Urothelium cell line (cell line): ENCODE measurements around the gene BAZ2A.
A peak's percentile ranks its signal among the peaks of the same experiment; 100 is the strongest.
"Not testable (repeated sequence)": the region's sequence is repeated elsewhere in the genome, so short reads cannot be mapped to it uniquely, and the experiment has no call there.

ENCODE experiments used
- DNase-seq: peaks from one replicate; pipeline ENCODE4 v3.0.0; 2011; ENCODE audit warnings: low spot score, mixed read lengths
- FAIRE-seq: peaks from 2 replicates; lab custom pipeline; 2011; peaks lifted over from hg19 to GRCh38; lab: Jason Lieb, UNC

Gene BAZ2A

GRCh38 chr12:56599797-56600196 lies 30.3 kb downstream of the BAZ2A start:
- no peak for DNase-seq
- no peak for FAIRE-seq

GRCh38 chr12:56599041-56599440 lies 31.1 kb downstream of the BAZ2A start:
- no peak for FAIRE-seq

GRCh38 chr12:56596815-56597214 lies 33.3 kb downstream of the BAZ2A start:
- DNase-seq (no peak), FAIRE-seq (no peak)

More at GRCh38 chr12:56599041-56599440, 31.1 kb downstream of the BAZ2A start:
- DNase-seq: no peak

- DNase-seq (peak; percentile 75), FAIRE-seq (no peak)
Measured at GRCh38 chr12:56593909-56594621, 36.1 kb downstream of the BAZ2A start.

GRCh38 chr12:56591961-56592360 lies 38.2 kb downstream of the BAZ2A start:
- DNase-seq (no peak), FAIRE-seq (no peak)

- FAIRE-seq (no peak), DNase-seq (no peak)
Measured at GRCh38 chr12:56591126-56591525, 39.0 kb downstream of the BAZ2A start.

- peak; percentile 19 for DNase-seq
- FAIRE-seq: no peak
Measured at GRCh38 chr12:56590237-56590830, 39.8 kb downstream of the BAZ2A start.

- FAIRE-seq (no peak), DNase-seq (no peak)
Measured at GRCh38 chr12:56589783-56590182, 40.3 kb downstream of the BAZ2A start.

GRCh38 chr12:56585098-56585497 lies 45.0 kb downstream of the BAZ2A start:
- DNase-seq: no peak
- no peak for FAIRE-seq

GRCh38 chr12:56581418-56582145 lies 48.5 kb downstream of the BAZ2A start:
- DNase-seq (peak; percentile 40), FAIRE-seq (no peak)

- no peak for DNase-seq
- no peak for FAIRE-seq
Measured at GRCh38 chr12:56578983-56579546, 51.1 kb downstream of the BAZ2A start.

- DNase-seq, FAIRE-seq: not testable (repeated sequence)
Measured at GRCh38 chr12:56577248-56577647, 52.9 kb downstream of the BAZ2A start.

- DNase-seq: no peak
- FAIRE-seq: no peak
Measured at GRCh38 chr12:56574210-56574609, 55.9 kb downstream of the BAZ2A start.

- FAIRE-seq: no peak
Measured at GRCh38 chr12:56572288-56572687, 57.8 kb downstream of the BAZ2A start.

GRCh38 chr12:56571121-56571520 lies 59.0 kb downstream of the BAZ2A start:
- FAIRE-seq: no peak
- no peak for DNase-seq

More at GRCh38 chr12:56572288-56572687, 57.8 kb downstream of the BAZ2A start:
- DNase-seq: no peak

- FAIRE-seq: no peak
- DNase-seq: no peak
Measured at GRCh38 chr12:56568146-56568545, 62.0 kb downstream of the BAZ2A start.

- FAIRE-seq: no peak
- DNase-seq: no peak
Measured at GRCh38 chr12:56565510-56566101, 64.5 kb downstream of the BAZ2A start.

- FAIRE-seq (no peak), DNase-seq (no peak)
Measured at GRCh38 chr12:56551070-56551469, 79.1 kb downstream of the BAZ2A start.

GRCh38 chr12:56546680-56547079 lies 83.4 kb downstream of the BAZ2A start:
- FAIRE-seq (no peak), DNase-seq (no peak)
